ENCODE data around the gene ZSCAN21. TPM values are rescaled to one million over a fixed set of nuclear protein-coding genes. Genes with fewer than 3 reads are reported as not detected.
A peak's percentile ranks its signal among the peaks of the same experiment; 100 is the strongest.

The ZSCAN21 gene
- total RNA-seq, 1 experiment from 2014 or later: 7.3 TPM

DNA sequence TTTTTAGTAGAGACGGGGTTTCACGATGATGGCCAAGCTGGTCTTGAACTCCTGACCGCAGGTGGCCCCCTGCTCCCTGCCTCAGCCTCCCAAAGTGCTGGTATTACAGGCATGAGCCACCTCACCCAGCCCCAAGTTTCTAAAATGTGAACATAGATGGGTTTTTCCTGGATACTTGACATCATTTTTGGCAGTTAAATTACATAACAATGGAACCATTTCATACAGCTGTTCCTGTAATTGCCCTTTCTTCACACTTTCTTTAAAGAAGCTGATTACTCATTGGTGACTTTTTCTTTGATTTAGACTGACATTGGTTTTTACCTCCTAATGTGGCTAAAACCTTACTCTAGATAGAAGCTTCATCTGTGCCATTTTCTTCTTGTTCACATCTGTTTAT, 28.3 kb upstream of the ZSCAN21 start:
- peaks cover 7% of the 10 kb centered on the region for H3F3A ChIP-seq (ENCODE audit: low read length, unreplicated experiment)
- no peak overlapping the region for H3K4me2 ChIP-seq (ENCODE audit: low read length)
- peaks cover 10% of the 10 kb centered on the region for H4K20me1 ChIP-seq (ENCODE audit: low read length)
- ChIA-PET POLR2A (ENCODE audit: unreplicated experiment) (interaction anchor here (0.6 kb wide), 1 partner anchor 685 kb away, joined by 4 read pairs; no protein-coding TSS in a partner anchor), CTCF (no interaction called here)
- ATAC-seq (no peak), DNase-seq (no peak)
- intact Hi-C loops (cut with micrococcal nuclease): no loop called here
- H3K27ac ChIP-seq (ENCODE audit: low read length): no peak overlapping the region
- BruUV-seq (replicated peaks): no TSS peak
- H3K4me3 ChIP-seq (ENCODE audit: low read length): no peak overlapping the region
- peaks cover 59% of the 10 kb centered on the region for H3K79me2 ChIP-seq (ENCODE audit: low read length)
- no peaks in the 10 kb centered on the region for H3K9me2 ChIP-seq (replicated peaks; ENCODE audit: low read length)
- peaks cover 25% of the 10 kb centered on the region for H3K36me3 ChIP-seq (ENCODE audit: low read depth, low read length)
- no peak overlapping the region for H2AFZ ChIP-seq (ENCODE audit: low read length)
- no peak overlapping the region for H3K9ac ChIP-seq (ENCODE audit: low read length)
- H3K4me1 ChIP-seq (ENCODE audit: insufficient read depth, low read length): peaks cover 21% of the 10 kb centered on the region
- H3K9me3 ChIP-seq (ENCODE audit: low read length): no peaks in the 10 kb centered on the region
- TF ChIP-seq EZH2 (IDR thresholded peaks at IDR 0.05; ENCODE audit: low read length, unreplicated experiment): no peak
- TF ChIP-seq CTCF (conservative IDR thresholded peaks at IDR 0.05; ENCODE audit: low read depth, low read length): no peak
- TF ChIP-seq EZH2phosphoT487 (IDR thresholded peaks at IDR 0.05; ENCODE audit: borderline replicate concordance, low read length): no peak
- H3K27me3 ChIP-seq (ENCODE audit: low read length): no peaks in the 10 kb centered on the region

GRCh38 chr7:100022621-100023020, 27.0 kb upstream of the ZSCAN21 start:
- Histone ChIP-seq H3K9ac (ENCODE audit: low read length) (no peak overlapping the region), H3K4me2 (ENCODE audit: low read length) (no peak overlapping the region), H3K4me1 (ENCODE audit: insufficient read depth, low read length) (peaks cover 12% of the 10 kb centered on the region), H4K20me1 (ENCODE audit: low read length) (peaks cover 5% of the 10 kb centered on the region; the same call in 1 of the 2 replicates), H3K36me3 (ENCODE audit: low read depth, low read length) (peaks cover 30% of the 10 kb centered on the region), H2AFZ (ENCODE audit: low read length) (no peak overlapping the region), H3K27me3 (ENCODE audit: low read length) (no peaks in the 10 kb centered on the region), H3F3A (ENCODE audit: low read length, unreplicated experiment) (peaks cover 7% of the 10 kb centered on the region), H3K27ac (ENCODE audit: low read length) (no peak overlapping the region), H3K4me3 (ENCODE audit: low read length) (no peak overlapping the region), H3K9me3 (ENCODE audit: low read length) (no peaks in the 10 kb centered on the region), H3K9me2 (replicated peaks; ENCODE audit: low read length) (no peaks in the 10 kb centered on the region), H3K79me2 (ENCODE audit: low read length) (peaks cover 46% of the 10 kb centered on the region)
- POLR2A ChIA-PET (ENCODE audit: unreplicated experiment): no interaction called here
- DNase-seq (peak; percentile 48), ATAC-seq (peak; percentile 27; the same call in 1 of the 2 replicates)
- intact Hi-C loops (cut with micrococcal nuclease): no loop called here
- CTCF ChIA-PET: no interaction called here
- TF ChIP-seq EZH2 (IDR thresholded peaks at IDR 0.05; ENCODE audit: low read length, unreplicated experiment) (no peak), EZH2phosphoT487 (IDR thresholded peaks at IDR 0.05; ENCODE audit: borderline replicate concordance, low read length) (no peak), CTCF (conservative IDR thresholded peaks at IDR 0.05; ENCODE audit: low read depth, low read length) (no peak)
- BruUV-seq (replicated peaks): no TSS peak

GRCh38 chr7:100023526-100023925, 26.0 kb upstream of the ZSCAN21 start:
- H3K4me2 ChIP-seq (ENCODE audit: low read length): no peak overlapping the region
- peaks cover 33% of the 10 kb centered on the region for H3K36me3 ChIP-seq (ENCODE audit: low read depth, low read length)
- no peaks in the 10 kb centered on the region for H3K27me3 ChIP-seq (ENCODE audit: low read length)
- no peaks in the 10 kb centered on the region for H3K9me2 ChIP-seq (replicated peaks; ENCODE audit: low read length)
- H3K9me3 ChIP-seq (ENCODE audit: low read length): no peaks in the 10 kb centered on the region
- no peak overlapping the region for H2AFZ ChIP-seq (ENCODE audit: low read length)
- H3K27ac ChIP-seq (ENCODE audit: low read length): no peak overlapping the region
- intact Hi-C loops (cut with micrococcal nuclease): no loop called here
- H4K20me1 ChIP-seq (ENCODE audit: low read length): no peaks in the 10 kb centered on the region
- peaks cover 7% of the 10 kb centered on the region for H3F3A ChIP-seq (ENCODE audit: low read length, unreplicated experiment)
- TSS peak; percentile 10 for BruUV-seq (replicated peaks)
- no peak overlapping the region for H3K4me3 ChIP-seq (ENCODE audit: low read length)
- TF ChIP-seq EZH2 (IDR thresholded peaks at IDR 0.05; ENCODE audit: low read length, unreplicated experiment) (no peak), CTCF (conservative IDR thresholded peaks at IDR 0.05; ENCODE audit: low read depth, low read length) (no peak), EZH2phosphoT487 (IDR thresholded peaks at IDR 0.05; ENCODE audit: borderline replicate concordance, low read length) (no peak)
- peaks cover 8% of the 10 kb centered on the region for H3K4me1 ChIP-seq (ENCODE audit: insufficient read depth, low read length)
- no peak overlapping the region for H3K9ac ChIP-seq (ENCODE audit: low read length)
- ATAC-seq (no peak), DNase-seq (no peak)
- ChIA-PET POLR2A (ENCODE audit: unreplicated experiment) (no interaction called here), CTCF (no interaction called here)
- H3K79me2 ChIP-seq (ENCODE audit: low read length): peaks cover 37% of the 10 kb centered on the region
